GM12878 (cell line): ENCODE results near the gene CUL5. TPM values are rescaled to one million over a fixed set of nuclear protein-coding genes. Genes with fewer than 3 reads are reported as not detected.

Experiments
- ATAC-seq: fragments of 200-7000 bp; cut with Tn5 transposase; 3 replicates; pipeline ENCODE4 v1.9.1; 2020; ENCODE audit warnings: mild to moderate bottlenecking, moderate library complexity
- BruUV-seq: library from RNA; stranded (reverse); fragments of 400-500 nt; replicated peaks from 2 replicates; lab custom pipeline; 2021; lab: Mats Ljungman, UMichigan
- CTCF ChIA-PET: fragments of 300-600 bp; sonication (Branson Sonifier 250); formaldehyde crosslinking; extraction: SDS; loops from one replicate; lab custom pipeline; 2021; ENCODE audit warnings: inconsistent platforms; lab: Yijun Ruan, JAX
- POLR2A ChIA-PET: fragments of 350-600 bp; formaldehyde crosslinking; extraction: SDS; loops from one replicate; lab custom pipeline; 2021; ENCODE audit warnings: inconsistent platforms; lab: Charles Lee
- RAD21 ChIA-PET: fragments of 300-600 bp; sonication (Branson Sonifier 250); formaldehyde crosslinking; loops from one replicate; lab custom pipeline; 2023; ENCODE audit warnings: antibody characterized with exemption; ENCODE audit not compliant: unreplicated experiment; lab: Charles Lee
- SMC1A ChIA-PET: fragments of 300-600 bp; sonication (Branson Sonifier 250); formaldehyde crosslinking; loops from one replicate; lab custom pipeline; 2023; ENCODE audit not compliant: unreplicated experiment, uncharacterized antibody; lab: Charles Lee
- DNase-seq: peaks from one replicate; pipeline ENCODE4 v3.0.0-alpha.2; 2011; ENCODE audit warnings: low read depth, low spot score
- FAIRE-seq: peaks from 3 replicates; lab custom pipeline; 2011; peaks lifted over from hg19 to GRCh38; lab: Jason Lieb, UNC
- H2AFZ ChIP-seq: 2 replicates; pipeline ENCODE4 v1.6.0; 2011; ENCODE audit warnings: low read depth, low read length, control low read depth; ENCODE audit not compliant: control insufficient read depth
- H3K27ac ChIP-seq: 2 replicates; pipeline ENCODE4 v1.5.1; 2011; ENCODE audit warnings: control low read depth; ENCODE audit not compliant: control insufficient read depth, insufficient read depth
- H3K27me3 ChIP-seq, 2 experiments: replicated peaks in 1 of 2; 2 replicates each; pipeline versions ENCODE4 v1.6.0 to v1.6.1; 2011; ENCODE audit warnings: low read length in 1 of 2; ENCODE audit not compliant: control insufficient read depth in 2 of 2, insufficient read depth in 2 of 2
- H3K36me3 ChIP-seq, 2 experiments: 2 replicates each; pipeline ENCODE4 v1.5.1; 2011; ENCODE audit warnings: low read length in 1 of 2; ENCODE audit not compliant: control insufficient read depth in 2 of 2, insufficient read depth in 2 of 2
- H3K4me1 ChIP-seq: 2 replicates; pipeline ENCODE4 v1.6.1; 2011; ENCODE audit warnings: mild to moderate bottlenecking, low read length, moderate library complexity, mixed read lengths; ENCODE audit not compliant: control insufficient read depth, insufficient read depth
- H3K4me2 ChIP-seq: 2 replicates; pipeline ENCODE4 v1.6.0; 2011; ENCODE audit warnings: control low read depth; ENCODE audit not compliant: control insufficient read depth, insufficient read depth
- H3K4me3 ChIP-seq: fragments of 200-600 bp; sonication (generic); 2 replicates; pipeline ENCODE4 v1.5.1; 2016
- H3K79me2 ChIP-seq: 2 replicates; pipeline ENCODE4 v1.6.0; 2011; ENCODE audit warnings: low read length; ENCODE audit not compliant: control insufficient read depth, insufficient read depth
- H3K9ac ChIP-seq: 2 replicates; pipeline ENCODE4 v1.8.0; 2011; ENCODE audit warnings: low read length, control low read depth, mixed read lengths; ENCODE audit not compliant: control insufficient read depth, insufficient read depth
- H3K9me3 ChIP-seq: replicated peaks from 3 replicates; pipeline ENCODE4 v1.5.1; 2011; ENCODE audit warnings: mild to moderate bottlenecking, low read length; ENCODE audit not compliant: control insufficient read depth, insufficient read depth
- H4K20me1 ChIP-seq: 2 replicates; pipeline ENCODE4 v1.6.0; 2011; ENCODE audit not compliant: control insufficient read depth, insufficient read depth
- ATF3 ChIP-seq: IDR thresholded peaks from 2 replicates; pipeline ENCODE4 v1.6.1; 2011; ENCODE audit warnings: low read depth, mild to moderate bottlenecking, low read length, moderate library complexity, borderline replicate concordance; ENCODE audit errors: extremely low read depth
- CREB1 ChIP-seq: IDR thresholded peaks from 2 replicates; pipeline ENCODE4 v1.6.1; 2012; ENCODE audit warnings: low read depth, mild to moderate bottlenecking, inconsistent platforms
- EGR1 ChIP-seq, 2 experiments: IDR thresholded peaks; 1 replicate in 1 of 2; 2 replicates in 1 of 2; pipeline ENCODE4 v1.6.1; 2011 to 2012; ENCODE audit warnings: low read depth in 2 of 2, low read length in 2 of 2, borderline replicate concordance in 1 of 2, mild to moderate bottlenecking in 1 of 2, moderate library complexity in 1 of 2
- KLF5 ChIP-seq: fragments of 450-650 bp; IDR thresholded peaks from 2 replicates; pipeline ENCODE4 v1.6.1; 2014; ENCODE audit warnings: mild to moderate bottlenecking; ENCODE audit not compliant: partially characterized antibody
- MEF2A ChIP-seq: IDR thresholded peaks from 2 replicates; pipeline ENCODE4 v1.6.1; 2011; ENCODE audit warnings: low read depth, mild to moderate bottlenecking, low read length, moderate library complexity; ENCODE audit not compliant: insufficient read depth
- MYB ChIP-seq: fragments of 150-350 bp; IDR thresholded peaks from 2 replicates; pipeline ENCODE4 v1.6.1; 2014; ENCODE audit warnings: mild to moderate bottlenecking, low read depth, low read length, borderline replicate concordance
- POLR2AphosphoS2 ChIP-seq: IDR thresholded peaks from 2 replicates; pipeline ENCODE4 v1.6.1; 2011; ENCODE audit warnings: low read depth, mild to moderate bottlenecking, low read length, improper control_type of control experiment, moderate library complexity
- TCF3 ChIP-seq: IDR thresholded peaks from 2 replicates; pipeline ENCODE4 v1.6.1; 2012; ENCODE audit warnings: low read depth, mild to moderate bottlenecking, low read length, borderline replicate concordance; ENCODE audit not compliant: insufficient read depth
- ZBTB40 ChIP-seq: fragments of 450-650 bp; IDR thresholded peaks from 2 replicates; pipeline ENCODE4 v1.6.1; 2016; ENCODE audit warnings: mild to moderate bottlenecking, moderate library complexity, borderline replicate concordance
- WGBS: methylation state at CpG from one replicate; pipeline ENCODE4 v1.1.6; 2016; ENCODE audit warnings: low lambda C conversion rate; ENCODE audit not compliant: insufficient replicate concordance, insufficient coverage; ENCODE audit errors: missing lambda C conversion rate; 5-methylcytosine and 5-hydroxymethylcytosine counted together
- in situ Hi-C: fragments of 300-500 bp; cut with MboI; formaldehyde crosslinking; loops from 9 replicates; pipeline ENCODE4 v1.14.3; 2018; ENCODE audit warnings: mixed read lengths
- intact Hi-C: fragments of 100-400 bp; cut with micrococcal nuclease; formaldehyde crosslinking; loops from one replicate; pipeline ENCODE4 v1.14.2; 2022; ENCODE audit not compliant: unreplicated experiment
- polyA plus RNA-seq, 11 experiments: library from polyadenylated mRNA; depleted of rRNA in 4 of 11; unstranded in 6 of 11; stranded (reverse) in 5 of 11; fragments of >200 nt; fragmentation: Nextera tagmentation in 4 of 11; fragmentation: Illumina TruSeq in 1 of 11; extraction: Ambion mirVana in 4 of 11; extraction: Trizol in 1 of 11; gene quantifications; 1 replicate in 1 of 11; 2 replicates in 10 of 11; pipeline versions ENCODE4 v1.2.1 to v1.2.3, GENCODE V29; 2011 to 2016; ENCODE audit warnings: inconsistent platforms in 2 of 11, missing spikeins in 2 of 11, low read depth in 1 of 11
- total RNA-seq, 4 experiments: library from RNA; depleted of rRNA in 3 of 4; stranded (reverse); fragments of >200 nt in 3 of 4; fragmentation: Illumina TruSeq in 1 of 4; extraction: Trizol in 1 of 4; gene quantifications; 2 replicates each; pipeline versions ENCODE4 v1.2.1 to v1.2.3, GENCODE V29; 2013 to 2021

CUL5 gene
- total and polyA plus RNA-seq, 10 of the 15 experiments (the other 5 are each of a cell fraction or from before 2014, with no cell fraction given), result 9.1 to 37.6 (median 18.3) TPM

- TF ChIP-seq ZBTB40 (no peak), MYB (no peak), POLR2AphosphoS2 (no peak), KLF5 (no peak), CREB1 (peak; percentile 74; the same call in 1 of the 2 replicates), ATF3 (no peak), MEF2A (0 out of 2 replicates have a peak, but pooled peaks have one; percentile 69), EGR1 (IDR thresholded peaks at IDR 0.05; ENCODE audit: borderline replicate concordance in 1 of 2, low read depth in 2 of 2, low read length in 2 of 2) (no peak)
Observed at GRCh38 chr11:107961480-107961879, 47.2 kb upstream of the CUL5 start (continued).

GRCh38 chr11:107962181-107962580 is 46.5 kb upstream of the CUL5 start:
- no peak for DNase-seq
- Histone ChIP-seq H3K9me3 (no peaks in the 10 kb centered on the region), H3K4me3 (no peak overlapping the region), H3K79me2 (0 out of 2 replicates have a peak, but pooled peaks cover 1% of the 10 kb centered on the region), H2AFZ (no peak overlapping the region), H3K27me3 (no peaks in the 10 kb centered on the region), H3K4me1 (peaks cover 7% of the 10 kb centered on the region; the same call in 1 of the 2 replicates), H4K20me1 (no peaks in the 10 kb centered on the region), H3K36me3 (no peaks in the 10 kb centered on the region; a peak in 1 of 4 replicates), H3K9ac (no peak overlapping the region), H3K27ac (no peak overlapping the region), H3K4me2 (no peak overlapping the region)
- RAD21 ChIA-PET, result no interaction called here
- intact Hi-C loops (no loop called here), in situ Hi-C loops (no loop called here)
- FAIRE-seq, result no peak
- no TSS peak for BruUV-seq
- SMC1A ChIA-PET, result no interaction called here
- ATAC-seq, result no peak
- POLR2A ChIA-PET, result no interaction called here
- CTCF ChIA-PET, result no interaction called here
- TF ChIP-seq TCF3, result no peak
- WGBS, result 83% methylated on average over 1 of the region's 1 CpG
